Common myeloid progenitor, CD34-positive (primary cell): ENCODE data around the gene ID4. TPM values are rescaled to one million over a fixed set of nuclear protein-coding genes. Genes with fewer than 3 reads are reported as not detected.

Experiments used
- CTCF ChIA-PET: fragments of 350-600 bp; sonication (Branson Sonifier 250); formaldehyde crosslinking; loops from one replicate; lab custom pipeline; 2021; ENCODE audit warnings: antibody characterized with exemption; lab: Charles Lee
- POLR2A ChIA-PET: fragments of 350-600 bp; sonication (Branson Sonifier 250); formaldehyde crosslinking; loops from one replicate; lab custom pipeline; 2021; ENCODE audit warnings: antibody characterized with exemption; lab: Charles Lee
- DNase-seq, 3 donors: peaks; one replicate each; pipeline versions ENCODE4 v3.0.0 to v3.0.0-alpha.2; 2013
- H3K27ac ChIP-seq, 2 experiments: 1 replicate in 1 of 2; 2 replicates in 1 of 2; pipeline ENCODE4 v1.7.0; 2013; ENCODE audit warnings: inconsistent platforms in 2 of 2, low read length in 2 of 2, mild to moderate bottlenecking in 2 of 2, low read depth in 1 of 2, moderate library complexity in 1 of 2; ENCODE audit not compliant: severe bottlenecking in 2 of 2, insufficient read depth in 1 of 2, poor library complexity in 1 of 2
- H3K27me3 ChIP-seq, 5 experiments: replicated peaks in 2 of 5; 1 replicate in 3 of 5; 2 replicates in 2 of 5; pipeline versions ENCODE4 v1.6.1 to v1.7.0; 2013; ENCODE audit warnings: low read length in 4 of 5, mild to moderate bottlenecking in 2 of 5, moderate library complexity in 2 of 5, inconsistent platforms in 1 of 5; ENCODE audit not compliant: insufficient read depth in 5 of 5, control insufficient read depth in 4 of 5
- H3K36me3 ChIP-seq, 4 experiments: 1 replicate in 2 of 4; 2 replicates in 2 of 4; pipeline versions ENCODE4 v1.6.1 to v1.7.0; 2013; ENCODE audit warnings: low read length in 3 of 4, control low read depth in 1 of 4, mild to moderate bottlenecking in 1 of 4; ENCODE audit not compliant: control insufficient read depth in 4 of 4, insufficient read depth in 4 of 4
- H3K4me1 ChIP-seq, 4 experiments: 1 replicate in 3 of 4; 2 replicates in 1 of 4; pipeline versions ENCODE4 v1.6.1 to v1.7.1; 2013; ENCODE audit warnings: low read length in 3 of 4, mild to moderate bottlenecking in 3 of 4, control low read depth in 1 of 4, inconsistent platforms in 1 of 4, moderate library complexity in 1 of 4; ENCODE audit not compliant: control insufficient read depth in 4 of 4, insufficient read depth in 4 of 4; ENCODE audit errors: control extremely low read depth in 1 of 4
- H3K4me3 ChIP-seq, 7 experiments: 1 replicate in 4 of 7; 2 replicates in 3 of 7; pipeline versions ENCODE4 v1.5.1 to v1.7.0; 2013; ENCODE audit warnings: mild to moderate bottlenecking in 7 of 7, low read length in 6 of 7, moderate library complexity in 6 of 7, inconsistent platforms in 2 of 7, low read depth in 2 of 7, control low read depth in 1 of 7; ENCODE audit not compliant: insufficient read depth in 4 of 7, control insufficient read depth in 1 of 7; ENCODE audit errors: extremely low read depth in 1 of 7
- H3K9me3 ChIP-seq, 5 experiments: 1 replicate in 4 of 5; 2 replicates in 1 of 5; pipeline versions ENCODE4 v1.6.1 to v1.7.1; 2013; ENCODE audit warnings: low read length in 4 of 5, mild to moderate bottlenecking in 2 of 5, inconsistent platforms in 1 of 5, low read depth in 1 of 5, moderate library complexity in 1 of 5; ENCODE audit not compliant: control insufficient read depth in 4 of 5, insufficient read depth in 2 of 5; ENCODE audit errors: control extremely low read depth in 1 of 5
- WGBS: methylation state at CpG from one replicate; pipeline ENCODE4 v1.1.5; 2013; ENCODE audit not compliant: insufficient coverage; 5-methylcytosine and 5-hydroxymethylcytosine counted together
- polyA plus RNA-seq: library from polyadenylated mRNA; unstranded; fragments of 120-200 nt; gene quantifications from one replicate; pipeline ENCODE4 v1.2.1, GENCODE V29; 2013

ID4 gene, protein sequence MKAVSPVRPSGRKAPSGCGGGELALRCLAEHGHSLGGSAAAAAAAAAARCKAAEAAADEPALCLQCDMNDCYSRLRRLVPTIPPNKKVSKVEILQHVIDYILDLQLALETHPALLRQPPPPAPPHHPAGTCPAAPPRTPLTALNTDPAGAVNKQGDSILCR
- 0.51 TPM for polyA plus RNA-seq

DNA sequence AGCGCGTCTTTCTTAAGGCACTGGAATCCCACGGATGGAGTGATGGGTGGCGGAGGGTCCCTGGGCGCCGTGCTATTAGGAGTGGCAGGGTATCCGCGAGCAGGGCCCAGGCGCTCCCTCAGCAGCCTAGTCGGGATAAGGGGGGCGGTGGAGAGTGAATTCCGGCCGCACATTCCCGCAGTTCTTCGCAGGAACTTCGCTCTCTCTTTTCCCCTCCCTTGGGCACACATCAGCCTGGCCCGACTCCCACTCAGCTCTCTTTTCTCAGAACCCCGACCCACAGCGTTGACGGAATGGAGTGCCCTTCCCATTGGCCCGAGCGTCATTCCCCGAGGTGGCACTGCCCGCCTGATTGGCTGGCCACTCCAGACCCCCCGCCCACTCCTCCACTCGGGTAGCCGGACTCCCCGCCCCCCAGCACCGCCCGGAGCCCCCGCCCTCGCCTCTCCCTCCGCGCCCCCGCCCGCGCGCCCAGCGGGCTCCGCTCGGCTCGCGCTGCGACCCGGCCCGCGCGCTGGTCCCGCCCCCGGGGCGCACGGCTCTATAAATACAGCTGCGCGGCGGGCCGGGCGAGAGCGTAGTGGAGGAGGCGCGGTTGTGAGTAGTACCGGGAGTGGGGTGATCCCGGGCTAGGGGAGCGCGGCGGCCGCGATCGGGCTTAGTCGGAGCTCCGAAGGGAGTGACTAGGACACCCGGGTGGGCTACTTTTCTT lies at the start of gene ID4:
TSS of gene ID4 (plus strand) at position 572 of the 712 bp plus-strand sequence. CDS start 385 bp downstream, outside the sequence.
- Histone ChIP-seq H3K9me3 (peaks cover 0 to 8% (median 0%) of the 10 kb centered on the region in 5 experiments), H3K36me3 (no peaks in the 10 kb centered on the region), H3K4me1 (peaks cover 0 to 25% (median 17%) of the 10 kb centered on the region in 4 experiments), H3K4me3 (peak within 1 kb of the TSS; percentile 6 to 66 (median 35)), H3K27ac (no peak within 1 kb of the TSS), H3K27me3 (peaks cover 21 to 96% (median 56%) of the 10 kb centered on the region in 5 experiments)
- DNase-seq: peak; percentile 35 to 70 (median 44)
- WGBS: 3% methylated on average over 38 of the region's 71 CpGs
- ChIA-PET POLR2A (no interaction called here), CTCF (no interaction called here)

DNA sequence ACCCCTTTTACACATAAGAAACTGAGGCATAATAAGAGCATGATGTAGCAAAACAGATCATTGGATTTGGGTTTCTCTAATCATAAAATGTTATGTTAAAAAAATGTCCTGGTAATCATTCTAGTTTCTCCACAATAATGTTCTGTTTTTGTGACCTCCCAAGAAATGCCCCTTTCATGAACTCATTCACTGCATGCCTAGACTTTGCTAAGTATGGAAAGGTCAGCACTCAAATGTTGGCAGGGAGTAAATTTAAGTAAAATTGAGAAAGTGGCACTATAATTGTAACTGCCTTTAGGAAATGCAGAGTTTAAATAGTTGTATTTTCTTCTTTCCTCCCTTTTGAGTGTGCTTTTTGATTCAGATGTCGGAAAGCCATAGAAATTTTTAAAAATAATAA lies 48.5 kb upstream of the ID4 start:
- DNase-seq: no peak
- no peak overlapping the region for H3K27ac ChIP-seq
- H3K27me3 ChIP-seq: peaks cover 0 to 5% (median 2%) of the 10 kb centered on the region in 5 experiments
- ChIA-PET POLR2A (no interaction called here), CTCF (no interaction called here)
- H3K4me1 ChIP-seq: no peaks in the 10 kb centered on the region
- no peaks in the 10 kb centered on the region for H3K9me3 ChIP-seq
- no peaks in the 10 kb centered on the region for H3K36me3 ChIP-seq
- no CpG with 5 or more reads among the region's 1 CpG for WGBS
- H3K4me3 ChIP-seq: no peak overlapping the region

DNA sequence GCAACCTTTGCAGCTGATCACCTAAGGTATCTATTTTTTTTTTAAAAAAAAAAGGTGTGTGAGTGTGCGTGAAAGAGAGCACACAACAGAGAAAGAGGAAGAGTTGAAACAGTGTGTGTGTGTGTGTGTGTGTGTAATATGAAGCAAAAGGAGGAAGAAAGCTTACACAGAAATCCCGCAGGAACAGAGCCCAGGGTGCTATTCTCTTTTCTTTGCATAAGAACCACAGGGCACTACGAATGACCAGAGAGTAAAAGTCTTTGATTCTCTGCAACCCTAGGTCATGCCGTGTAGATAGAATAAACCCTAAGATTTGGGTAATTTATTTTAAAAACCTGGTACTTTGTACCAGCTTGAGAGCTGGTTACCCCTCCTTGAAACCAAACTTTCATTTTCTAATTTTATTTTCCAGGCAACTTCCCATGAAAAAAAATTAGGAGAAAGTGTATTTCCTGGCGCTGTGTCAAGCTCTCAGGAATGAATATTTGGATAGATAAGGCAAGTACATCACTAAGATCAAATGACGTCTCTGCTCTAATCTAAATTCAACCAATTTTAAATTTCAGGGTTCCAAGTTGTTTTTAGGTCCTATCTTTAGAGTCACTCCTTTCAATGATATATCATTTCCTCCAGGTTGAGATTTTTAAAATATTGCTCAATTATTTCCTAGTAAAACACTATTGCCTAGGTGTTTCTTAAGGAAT lies 47.9 kb upstream of the ID4 start:
- H3K4me3 ChIP-seq: no peak overlapping the region
- WGBS: 0% methylated on average over 2 of the region's 6 CpGs

DNA sequence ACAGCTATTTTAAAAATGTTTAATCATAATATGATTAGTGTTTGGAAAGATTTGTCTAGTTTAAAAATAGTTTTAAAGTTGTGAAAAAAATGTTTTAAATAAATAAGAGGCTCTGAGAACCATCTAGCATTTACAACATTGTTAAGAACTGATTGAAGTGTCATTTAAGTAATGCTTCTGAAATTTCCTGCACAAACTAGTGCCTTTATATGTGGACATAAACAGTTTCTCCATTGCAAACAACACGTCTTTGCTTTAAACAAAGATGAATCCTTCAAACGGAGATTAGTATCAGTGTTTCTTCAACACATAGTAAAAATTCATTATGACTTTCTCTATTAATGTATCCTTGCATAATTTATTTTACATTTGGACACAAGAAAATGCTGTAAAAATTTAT lies 45.9 kb upstream of the ID4 start:
- no CpG with 5 or more reads among the region's 2 CpGs for WGBS
- Histone ChIP-seq H3K36me3 (no peaks in the 10 kb centered on the region), H3K4me3 (no peak overlapping the region), H3K4me1 (no peaks in the 10 kb centered on the region), H3K27me3 (peaks cover 0 to 7% (median 2%) of the 10 kb centered on the region in 5 experiments), H3K9me3 (peaks cover 0 to 4% (median 0%) of the 10 kb centered on the region in 5 experiments), H3K27ac (no peak overlapping the region)
- DNase-seq: no peak
- ChIA-PET POLR2A (no interaction called here), CTCF (no interaction called here)

More for the DNA sequence above, 47.9 kb upstream of the ID4 start:
- Histone ChIP-seq H3K4me1 (no peaks in the 10 kb centered on the region), H3K36me3 (no peaks in the 10 kb centered on the region), H3K27me3 (peaks cover 0 to 7% (median 2%) of the 10 kb centered on the region in 5 experiments), H3K27ac (no peak overlapping the region), H3K9me3 (no peaks in the 10 kb centered on the region)
- POLR2A ChIA-PET: no interaction called here
- DNase-seq: peak in 2 of 3 donors; percentile 17 to 34
- CTCF ChIA-PET: no interaction called here

DNA sequence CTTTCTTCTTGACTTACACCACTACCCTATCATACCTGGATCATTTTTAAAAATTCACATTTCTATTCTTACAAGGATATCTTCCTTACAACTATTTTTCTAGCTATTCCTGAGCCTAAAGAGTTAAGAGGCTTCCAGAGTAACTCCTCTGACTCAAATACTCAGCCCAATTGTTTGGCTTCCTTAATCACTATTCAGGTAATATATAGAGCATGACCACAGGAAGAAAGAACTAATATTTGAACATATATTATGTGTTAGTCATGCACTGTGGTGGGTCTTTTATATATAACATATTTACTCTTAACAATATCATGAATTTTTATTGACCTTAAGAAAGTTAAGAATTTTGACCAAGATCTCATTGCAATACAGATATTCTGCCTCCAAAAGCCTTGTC lies 42.0 kb upstream of the ID4 start:
- Histone ChIP-seq H3K4me3 (no peak overlapping the region), H3K27ac (no peak overlapping the region), H3K9me3 (peaks cover 0 to 12% (median 0%) of the 10 kb centered on the region in 5 experiments), H3K27me3 (peaks cover 0 to 7% (median 0%) of the 10 kb centered on the region in 5 experiments), H3K4me1 (no peaks in the 10 kb centered on the region), H3K36me3 (no peaks in the 10 kb centered on the region)
- no peak for DNase-seq
- ChIA-PET POLR2A (no interaction called here), CTCF (interaction anchor here (1.1 kb wide), 1 partner anchor 9 kb away, joined by 3 read pairs; no protein-coding TSS in a partner anchor)

DNA sequence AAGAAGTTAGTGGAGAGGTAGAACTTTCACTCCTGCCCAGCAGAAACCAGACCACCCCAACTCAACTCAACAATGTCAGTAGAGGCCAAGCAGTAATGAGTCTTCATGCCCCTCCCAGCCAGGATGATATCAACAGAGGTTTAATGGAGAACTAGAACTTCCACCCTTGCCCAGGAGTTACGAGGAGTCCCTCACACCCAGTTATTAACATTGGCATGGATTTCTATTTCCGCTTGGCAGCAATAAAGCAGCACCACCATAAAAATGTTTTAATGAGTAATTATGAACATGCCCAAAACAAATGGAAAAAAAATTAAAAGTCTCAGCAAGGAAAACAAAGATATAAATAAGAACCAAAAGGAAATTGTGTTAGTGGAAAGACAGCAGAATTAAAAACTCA lies 40.7 kb upstream of the ID4 start:
- no peaks in the 10 kb centered on the region for H3K36me3 ChIP-seq
- WGBS: no CpG with 5 or more reads among the region's 2 CpGs
- CTCF ChIA-PET: no interaction called here
- DNase-seq: no peak
- peaks cover 0 to 6% (median 0%) of the 10 kb centered on the region in 5 experiments for H3K27me3 ChIP-seq
- H3K4me3 ChIP-seq: no peak overlapping the region
- H3K27ac ChIP-seq: no peak overlapping the region
- POLR2A ChIA-PET: no interaction called here
- H3K4me1 ChIP-seq: no peaks in the 10 kb centered on the region
- peaks cover 0 to 12% (median 0%) of the 10 kb centered on the region in 5 experiments for H3K9me3 ChIP-seq

DNA sequence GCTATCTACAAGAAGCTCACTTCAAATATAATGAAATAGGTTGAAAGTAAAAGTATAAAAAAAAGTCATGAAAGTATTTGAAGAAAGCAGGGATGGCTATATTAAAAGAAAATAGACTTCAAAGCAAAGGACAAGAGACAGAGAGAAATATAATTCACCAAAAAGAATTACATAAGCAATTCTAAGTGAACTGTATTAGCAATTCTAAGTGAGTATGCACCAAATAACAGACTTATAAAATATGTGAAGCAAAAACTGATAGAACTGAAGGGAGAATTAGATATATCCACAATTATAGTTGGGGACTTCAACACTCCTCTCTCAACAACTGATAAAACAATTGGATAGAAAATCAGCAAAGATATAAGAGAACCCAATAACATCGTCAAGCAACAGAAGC lies 38.8 kb upstream of the ID4 start:
- Histone ChIP-seq H3K36me3 (no peaks in the 10 kb centered on the region), H3K27me3 (peaks cover under 1 to 22% (median 14%) of the 10 kb centered on the region in 5 experiments), H3K4me3 (no peak overlapping the region), H3K27ac (no peak overlapping the region), H3K4me1 (no peaks in the 10 kb centered on the region), H3K9me3 (peaks cover 0 to 12% (median 0%) of the 10 kb centered on the region in 5 experiments)
- ChIA-PET POLR2A (no interaction called here), CTCF (no interaction called here)
- no peak for DNase-seq
- 100% methylated on average over 1 of the region's 1 CpG for WGBS
